ENCODE data around the gene SFTPA2. TPM values are rescaled to one million over a fixed set of nuclear protein-coding genes. Genes with fewer than 3 reads are reported as not detected.
"Not testable (repeated sequence)": the region's sequence is repeated elsewhere in the genome, so short reads cannot be mapped to it uniquely, and the experiment has no call there.

The SFTPA2 gene
- total RNA-seq, 1 experiment from 2014 or later, result 2.8 TPM

GRCh38 chr10:79561257-79561656 lies 1.1 kb upstream of the SFTPA2 start:
- ATAC-seq (no peak), DNase-seq (ENCODE audit: low read depth, low spot score) (no peak)
- in situ Hi-C loops (cut with HindIII; ENCODE audit: low pct_unique_long_range_greater_than_20kb, low sequenced_read_pairs) (no loop called here), intact Hi-C loops (cut with micrococcal nuclease; ENCODE audit: unreplicated experiment) (loop anchor here (5.0 kb wide), 1 partner anchor 371 kb away; no protein-coding TSS in a partner anchor)
- Histone ChIP-seq H3K4me1 (ENCODE audit: control insufficient read depth, insufficient read depth, low read length) (no peaks in the 10 kb centered on the region), H3K27me3 (ENCODE audit: control insufficient read depth, insufficient read depth, low read length) (peaks cover 20% of the 10 kb centered on the region), H3K4me3 (ENCODE audit: low read depth in 2 of 2, low read length in 2 of 2) (no peak overlapping the region), H3K27ac (ENCODE audit: low read length) (no peak overlapping the region), H3K9me3 (ENCODE audit: control insufficient read depth, insufficient read depth, low read depth, low read length) (no peaks in the 10 kb centered on the region), H3K36me3 (ENCODE audit: control insufficient read depth, insufficient read depth, low read length) (no peaks in the 10 kb centered on the region)
- POLR2A ChIA-PET, result no interaction called here
- CTCF ChIA-PET, result interaction anchor here (1.2 kb wide), 1 partner anchor 187 kb away, joined by 3 read pairs; no protein-coding TSS in a partner anchor
- no TSS peak for BruUV-seq (replicated peaks)
- TF ChIP-seq SIN3A (IDR thresholded peaks at IDR 0.05; ENCODE audit: borderline replicate concordance, insufficient read depth, low read depth, low read length), result no peak
- TF ChIP-seq REST (IDR thresholded peaks at IDR 0.05; ENCODE audit: insufficient read depth in 1 of 2, low read depth in 2 of 2, low read length in 1 of 2), result no peak
- TF ChIP-seq POLR2AphosphoS5 (IDR thresholded peaks at IDR 0.05; ENCODE audit: low read depth, low read length), result no peak
- TF ChIP-seq CTCF (IDR thresholded peaks at IDR 0.05), result no peak
- TF ChIP-seq TCF7L2 (IDR thresholded peaks at IDR 0.05; ENCODE audit: low read depth, low read length), result no peak

GRCh38 chr10:79559726-79560125 lies 481 bp downstream of the SFTPA2 start:
- Histone ChIP-seq H3K9me3 (ENCODE audit: control insufficient read depth, insufficient read depth, low read depth, low read length) (no peaks in the 10 kb centered on the region), H3K4me3 (ENCODE audit: low read depth in 2 of 2, low read length in 2 of 2) (no peak overlapping the region), H3K27ac (ENCODE audit: low read length) (no peak overlapping the region), H3K36me3 (ENCODE audit: control insufficient read depth, insufficient read depth, low read length) (no peaks in the 10 kb centered on the region), H3K4me1 (ENCODE audit: control insufficient read depth, insufficient read depth, low read length) (no peaks in the 10 kb centered on the region), H3K27me3 (ENCODE audit: control insufficient read depth, insufficient read depth, low read length) (peaks cover 27% of the 10 kb centered on the region)
- in situ Hi-C loops (cut with HindIII; ENCODE audit: low pct_unique_long_range_greater_than_20kb, low sequenced_read_pairs), result no loop called here
- BruUV-seq (replicated peaks), result no TSS peak
- POLR2A ChIA-PET, result no interaction called here
- DNase-seq (ENCODE audit: low read depth, low spot score) (no peak), ATAC-seq (no peak)
- CTCF ChIA-PET, result no interaction called here
- TF ChIP-seq REST (IDR thresholded peaks at IDR 0.05; ENCODE audit: insufficient read depth in 1 of 2, low read depth in 2 of 2, low read length in 1 of 2), result no peak
- TF ChIP-seq CTCF (IDR thresholded peaks at IDR 0.05), result no peak
- no peak for TF ChIP-seq SIN3A (IDR thresholded peaks at IDR 0.05; ENCODE audit: borderline replicate concordance, insufficient read depth, low read depth, low read length)
- TF ChIP-seq POLR2AphosphoS5 (IDR thresholded peaks at IDR 0.05; ENCODE audit: low read depth, low read length), result no peak
- TF ChIP-seq TCF7L2 (IDR thresholded peaks at IDR 0.05; ENCODE audit: low read depth, low read length), result no peak
- intact Hi-C loops (cut with micrococcal nuclease; ENCODE audit: unreplicated experiment), result loop anchor here (5.0 kb wide), 1 partner anchor 373 kb away; no protein-coding TSS in a partner anchor

GRCh38 chr10:79556961-79557360 lies 3.2 kb downstream of the SFTPA2 start:
- DNase-seq (ENCODE audit: low read depth, low spot score); in situ Hi-C loops (cut with HindIII; ENCODE audit: low pct_unique_long_range_greater_than_20kb, low sequenced_read_pairs); POLR2A ChIA-PET; CTCF ChIA-PET; H3K36me3 ChIP-seq (ENCODE audit: control insufficient read depth, insufficient read depth, low read length); H3K4me1 ChIP-seq (ENCODE audit: control insufficient read depth, insufficient read depth, low read length); H3K4me3 ChIP-seq (ENCODE audit: low read depth in 2 of 2, low read length in 2 of 2); H3K27ac ChIP-seq (ENCODE audit: low read length); intact Hi-C loops (cut with micrococcal nuclease; ENCODE audit: unreplicated experiment); BruUV-seq (replicated peaks); H3K9me3 ChIP-seq (ENCODE audit: control insufficient read depth, insufficient read depth, low read depth, low read length): not testable (repeated sequence)
- H3K27me3 ChIP-seq (ENCODE audit: control insufficient read depth, insufficient read depth, low read length), result peaks cover 17% of the 10 kb centered on the region
- ATAC-seq, result peak; percentile 19; the same call in 1 of the 2 replicates
